ENCODE data around the gene GNAI1. TPM values are rescaled to one million over a fixed set of nuclear protein-coding genes. Genes with fewer than 3 reads are reported as not detected.

Gene GNAI1
- total RNA-seq, 2 experiments from 2014 or later, result not detected

GRCh38 chr7:80137410-80137809 lies 2.8 kb downstream of the GNAI1 start:
- DNase-seq, result no peak
- CTCF ChIA-PET, result no interaction called here
- no peaks in the 10 kb centered on the region for H3K9me3 Mint-ChIP-seq
- H3K36me3 Mint-ChIP-seq (ENCODE audit: low read depth), result peaks cover 6% of the 10 kb centered on the region
- POLR2A ChIA-PET, result no interaction called here
- H3K27ac Mint-ChIP-seq, result no peak overlapping the region
- H3K4me3 Mint-ChIP-seq, result no peak overlapping the region
- peaks cover 27% of the 10 kb centered on the region for H3K27me3 Mint-ChIP-seq
- peaks cover 8% of the 10 kb centered on the region for H3K4me1 Mint-ChIP-seq

GRCh38 chr7:80139236-80139635 lies 4.6 kb downstream of the GNAI1 start:
- H3K4me1 Mint-ChIP-seq, result peaks cover 5% of the 10 kb centered on the region
- ChIA-PET POLR2A (no interaction called here), CTCF (interaction anchor here (0.7 kb wide), 1 partner anchor 39 kb away, joined by 4 read pairs; no protein-coding TSS in a partner anchor)
- H3K27ac Mint-ChIP-seq, result no peak overlapping the region
- no peak overlapping the region for H3K4me3 Mint-ChIP-seq
- H3K9me3 Mint-ChIP-seq, result no peaks in the 10 kb centered on the region
- H3K27me3 Mint-ChIP-seq, result peaks cover 16% of the 10 kb centered on the region
- DNase-seq, result no peak
- H3K36me3 Mint-ChIP-seq (ENCODE audit: low read depth), result no peaks in the 10 kb centered on the region

- no peaks in the 10 kb centered on the region for H3K9me3 Mint-ChIP-seq
- no peak overlapping the region for H3K4me3 Mint-ChIP-seq
- H3K27me3 Mint-ChIP-seq, result peaks cover 14% of the 10 kb centered on the region
- peaks cover 5% of the 10 kb centered on the region for H3K4me1 Mint-ChIP-seq
- no peaks in the 10 kb centered on the region for H3K36me3 Mint-ChIP-seq (ENCODE audit: low read depth)
- POLR2A ChIA-PET, result no interaction called here
- no peak for DNase-seq
- CTCF ChIA-PET, result no interaction called here
- no peak overlapping the region for H3K27ac Mint-ChIP-seq
Measured at GRCh38 chr7:80140388-80140787, 5.8 kb downstream of the GNAI1 start.

GRCh38 chr7:80141376-80141775 lies 6.7 kb downstream of the GNAI1 start:
- H3K9me3 Mint-ChIP-seq, result no peaks in the 10 kb centered on the region
- CTCF ChIA-PET, result no interaction called here
- H3K4me3 Mint-ChIP-seq, result no peak overlapping the region
- DNase-seq, result no peak
- no peak overlapping the region for H3K27ac Mint-ChIP-seq
- peaks cover 8% of the 10 kb centered on the region for H3K27me3 Mint-ChIP-seq
- no peaks in the 10 kb centered on the region for H3K4me1 Mint-ChIP-seq
- POLR2A ChIA-PET, result no interaction called here
- no peaks in the 10 kb centered on the region for H3K36me3 Mint-ChIP-seq (ENCODE audit: low read depth)

- Mint-ChIP-seq H3K36me3 (ENCODE audit: low read depth) (no peaks in the 10 kb centered on the region), H3K27me3 (no peaks in the 10 kb centered on the region), H3K9me3 (no peaks in the 10 kb centered on the region), H3K27ac (no peak overlapping the region), H3K4me1 (no peaks in the 10 kb centered on the region), H3K4me3 (no peak overlapping the region)
- POLR2A ChIA-PET, result no interaction called here
- no peak for DNase-seq
- CTCF ChIA-PET, result no interaction called here
Measured at GRCh38 chr7:80142853-80143580, 8.4 kb downstream of the GNAI1 start.

- POLR2A ChIA-PET, result no interaction called here
- CTCF ChIA-PET, result no interaction called here
- no peaks in the 10 kb centered on the region for H3K27me3 Mint-ChIP-seq
- DNase-seq, result no peak
- H3K36me3 Mint-ChIP-seq (ENCODE audit: low read depth), result no peaks in the 10 kb centered on the region
- no peaks in the 10 kb centered on the region for H3K4me1 Mint-ChIP-seq
- no peak overlapping the region for H3K4me3 Mint-ChIP-seq
- no peaks in the 10 kb centered on the region for H3K9me3 Mint-ChIP-seq
- H3K27ac Mint-ChIP-seq, result no peak overlapping the region
Measured at GRCh38 chr7:80145780-80146422, 11.3 kb downstream of the GNAI1 start.

- no peak for DNase-seq
- H3K4me3 Mint-ChIP-seq, result no peak overlapping the region
- H3K9me3 Mint-ChIP-seq, result no peaks in the 10 kb centered on the region
- CTCF ChIA-PET, result no interaction called here
- H3K36me3 Mint-ChIP-seq (ENCODE audit: low read depth), result no peaks in the 10 kb centered on the region
- no peaks in the 10 kb centered on the region for H3K27me3 Mint-ChIP-seq
- H3K27ac Mint-ChIP-seq, result no peak overlapping the region
- H3K4me1 Mint-ChIP-seq, result peaks cover 1% of the 10 kb centered on the region
- POLR2A ChIA-PET, result no interaction called here
Measured at GRCh38 chr7:80146545-80147182, 12.0 kb downstream of the GNAI1 start.

- DNase-seq, result no peak
- POLR2A ChIA-PET, result no interaction called here
- no peak overlapping the region for H3K4me3 Mint-ChIP-seq
- no peaks in the 10 kb centered on the region for H3K27me3 Mint-ChIP-seq
- H3K27ac Mint-ChIP-seq, result no peak overlapping the region
- H3K9me3 Mint-ChIP-seq, result no peaks in the 10 kb centered on the region
- no peaks in the 10 kb centered on the region for H3K36me3 Mint-ChIP-seq (ENCODE audit: low read depth)
- peaks cover 1% of the 10 kb centered on the region for H3K4me1 Mint-ChIP-seq
- CTCF ChIA-PET, result no interaction called here
Measured at GRCh38 chr7:80147543-80148391, 13.1 kb downstream of the GNAI1 start.

- H3K4me3 Mint-ChIP-seq, result no peak overlapping the region
- H3K9me3 Mint-ChIP-seq, result no peaks in the 10 kb centered on the region
- H3K4me1 Mint-ChIP-seq, result peaks cover 1% of the 10 kb centered on the region
- ChIA-PET CTCF (no interaction called here), POLR2A (no interaction called here)
- DNase-seq, result no peak
- H3K27ac Mint-ChIP-seq, result no peak overlapping the region
- no peaks in the 10 kb centered on the region for H3K36me3 Mint-ChIP-seq (ENCODE audit: low read depth)
- no peaks in the 10 kb centered on the region for H3K27me3 Mint-ChIP-seq
Measured at GRCh38 chr7:80150611-80151273, 16.1 kb downstream of the GNAI1 start.

GRCh38 chr7:80151274-80151665 lies 16.6 kb downstream of the GNAI1 start:
- DNase-seq, result no peak
- POLR2A ChIA-PET, result no interaction called here
- CTCF ChIA-PET, result no interaction called here
- H3K36me3 Mint-ChIP-seq (ENCODE audit: low read depth), result no peaks in the 10 kb centered on the region
- H3K27ac Mint-ChIP-seq, result no peak overlapping the region
- no peaks in the 10 kb centered on the region for H3K27me3 Mint-ChIP-seq
- H3K4me3 Mint-ChIP-seq, result no peak overlapping the region
- H3K9me3 Mint-ChIP-seq, result no peaks in the 10 kb centered on the region
- peaks cover 1% of the 10 kb centered on the region for H3K4me1 Mint-ChIP-seq

GRCh38 chr7:80153446-80153845 lies 18.8 kb downstream of the GNAI1 start:
- no peak for DNase-seq
- ChIA-PET CTCF (no interaction called here), POLR2A (no interaction called here)
- Mint-ChIP-seq H3K4me1 (peaks cover 1% of the 10 kb centered on the region), H3K9me3 (no peaks in the 10 kb centered on the region), H3K4me3 (no peak overlapping the region), H3K27ac (no peak overlapping the region), H3K27me3 (no peaks in the 10 kb centered on the region), H3K36me3 (ENCODE audit: low read depth) (no peaks in the 10 kb centered on the region)

- DNase-seq, result no peak
- peaks cover 1% of the 10 kb centered on the region for H3K4me1 Mint-ChIP-seq
- H3K27me3 Mint-ChIP-seq, result no peaks in the 10 kb centered on the region
- no peak overlapping the region for H3K4me3 Mint-ChIP-seq
- ChIA-PET POLR2A (no interaction called here), CTCF (no interaction called here)
- H3K27ac Mint-ChIP-seq, result no peak overlapping the region
- no peaks in the 10 kb centered on the region for H3K36me3 Mint-ChIP-seq (ENCODE audit: low read depth)
- H3K9me3 Mint-ChIP-seq, result no peaks in the 10 kb centered on the region
Measured at GRCh38 chr7:80154656-80155333, 20.2 kb downstream of the GNAI1 start.
